ENCODE data around the gene AHDC1.

AHDC1 gene

DNA sequence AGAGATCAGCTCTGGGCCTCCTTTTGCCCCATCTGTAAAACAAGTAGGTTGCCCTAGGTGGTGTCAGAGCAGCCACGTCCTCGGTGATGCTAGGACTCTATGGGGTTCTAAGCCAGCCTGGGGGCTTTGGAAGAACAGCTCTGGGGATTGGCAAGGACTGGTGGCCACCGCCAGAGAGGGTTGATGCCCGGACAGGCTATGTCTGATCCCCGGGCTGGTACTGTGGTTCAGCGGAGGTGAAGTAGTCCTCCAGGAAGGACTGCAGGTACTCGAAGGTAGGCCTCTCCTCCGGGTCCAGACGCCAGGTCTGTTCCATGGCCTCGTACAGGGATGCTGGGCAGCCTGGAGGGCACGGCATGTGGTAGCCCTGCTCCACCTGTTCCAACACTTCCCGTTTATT is 8.8 kb upstream of the AHDC1 start:
- TF ChIP-seq, protein P1, sequence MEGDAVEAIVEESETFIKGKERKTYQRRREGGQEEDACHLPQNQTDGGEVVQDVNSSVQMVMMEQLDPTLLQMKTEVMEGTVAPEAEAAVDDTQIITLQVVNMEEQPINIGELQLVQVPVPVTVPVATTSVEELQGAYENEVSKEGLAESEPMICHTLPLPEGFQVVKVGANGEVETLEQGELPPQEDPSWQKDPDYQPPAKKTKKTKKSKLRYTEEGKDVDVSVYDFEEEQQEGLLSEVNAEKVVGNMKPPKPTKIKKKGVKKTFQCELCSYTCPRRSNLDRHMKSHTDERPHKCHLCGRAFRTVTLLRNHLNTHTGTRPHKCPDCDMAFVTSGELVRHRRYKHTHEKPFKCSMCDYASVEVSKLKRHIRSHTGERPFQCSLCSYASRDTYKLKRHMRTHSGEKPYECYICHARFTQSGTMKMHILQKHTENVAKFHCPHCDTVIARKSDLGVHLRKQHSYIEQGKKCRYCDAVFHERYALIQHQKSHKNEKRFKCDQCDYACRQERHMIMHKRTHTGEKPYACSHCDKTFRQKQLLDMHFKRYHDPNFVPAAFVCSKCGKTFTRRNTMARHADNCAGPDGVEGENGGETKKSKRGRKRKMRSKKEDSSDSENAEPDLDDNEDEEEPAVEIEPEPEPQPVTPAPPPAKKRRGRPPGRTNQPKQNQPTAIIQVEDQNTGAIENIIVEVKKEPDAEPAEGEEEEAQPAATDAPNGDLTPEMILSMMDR (conservative IDR thresholded peaks at IDR 0.05; ENCODE audit: low read depth, low read length) = no peak
- no peak for DNase-seq (ENCODE audit: low read depth)
- H3K4me3 ChIP-seq (ENCODE audit: low read length) = no peak overlapping the region

DNA sequence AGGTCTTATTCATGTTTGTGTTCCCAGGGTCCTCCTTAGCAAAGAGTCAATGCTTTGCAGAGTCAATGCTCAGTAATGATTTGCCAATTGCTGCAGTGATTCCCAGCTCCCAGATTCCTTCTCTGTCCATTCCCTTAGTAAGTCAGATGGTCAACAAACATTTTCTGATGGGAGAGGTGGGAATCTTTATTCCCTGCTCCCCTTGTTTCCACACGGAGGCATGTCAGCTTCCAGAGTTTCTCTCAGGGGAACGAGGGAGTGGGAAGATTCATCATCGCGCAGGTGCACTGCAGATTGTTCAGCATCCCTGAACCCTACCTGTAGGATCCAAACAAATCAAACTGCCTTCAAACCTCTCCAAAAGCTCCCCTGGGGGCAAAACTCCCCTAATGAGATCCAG is 7.5 kb upstream of the AHDC1 start:
- TF ChIP-seq, protein P1 (conservative IDR thresholded peaks at IDR 0.05; ENCODE audit: low read depth, low read length) = no peak
- no peak for DNase-seq (ENCODE audit: low read depth)
- H3K4me3 ChIP-seq (ENCODE audit: low read length) = no peak overlapping the region

DNA sequence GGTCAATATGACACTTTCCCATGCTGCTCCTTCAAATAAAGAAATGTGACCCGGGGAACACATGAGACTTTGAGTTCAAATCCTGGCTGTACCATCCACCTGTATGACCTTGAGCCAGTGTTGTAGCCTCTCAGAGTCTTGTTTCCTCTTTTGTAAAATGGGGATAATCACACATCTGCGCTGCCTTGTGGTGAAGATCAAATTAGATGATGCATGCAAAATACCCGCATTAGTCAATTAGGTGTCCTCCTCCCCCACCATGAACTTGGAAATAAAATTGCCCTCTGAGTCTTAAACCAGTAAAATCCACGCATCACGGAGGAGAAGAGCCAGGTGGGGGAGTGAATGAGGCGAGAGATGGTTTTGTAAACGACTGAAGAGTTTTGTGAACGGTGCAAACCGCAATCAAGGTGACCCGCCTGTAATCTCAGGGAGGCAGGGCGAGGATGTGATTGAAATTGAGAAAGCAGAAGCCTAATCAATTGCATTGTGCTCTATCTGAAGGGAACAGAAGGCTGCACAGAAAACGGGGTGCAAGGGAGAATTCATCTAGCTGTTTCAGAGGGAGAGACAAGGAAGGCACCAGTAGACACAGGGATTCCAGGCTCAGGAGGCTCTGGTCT is 5.8 kb upstream of the AHDC1 start:
- DNase-seq (ENCODE audit: low read depth) = no peak
- TF ChIP-seq, protein P1 (conservative IDR thresholded peaks at IDR 0.05; ENCODE audit: low read depth, low read length) = no peak

DNA sequence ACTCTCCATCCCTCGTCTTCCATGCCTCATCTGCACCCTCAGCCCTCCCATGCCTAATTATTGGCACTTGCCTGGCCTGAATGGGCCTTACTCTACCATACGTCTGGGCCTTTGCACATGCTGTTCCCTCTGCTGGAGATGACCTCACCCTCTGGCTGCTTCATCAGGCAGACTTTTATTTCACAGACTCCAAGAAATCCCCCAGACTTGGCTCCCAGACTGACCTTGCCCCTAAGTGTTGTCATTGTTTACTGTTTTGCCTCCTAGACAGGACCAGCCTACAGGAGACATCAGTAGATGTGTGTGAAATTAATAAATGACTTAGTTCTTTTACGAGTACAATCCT is 5.2 kb upstream of the AHDC1 start:
- H3K4me3 ChIP-seq (ENCODE audit: low read length) = no peak overlapping the region
- TF ChIP-seq, protein P1 (conservative IDR thresholded peaks at IDR 0.05; ENCODE audit: low read depth, low read length) = no peak
- no peak for DNase-seq (ENCODE audit: low read depth)

More for the DNA sequence above, 5.8 kb upstream of the AHDC1 start:
- H3K4me3 ChIP-seq (ENCODE audit: low read length) = no peak overlapping the region

DNA sequence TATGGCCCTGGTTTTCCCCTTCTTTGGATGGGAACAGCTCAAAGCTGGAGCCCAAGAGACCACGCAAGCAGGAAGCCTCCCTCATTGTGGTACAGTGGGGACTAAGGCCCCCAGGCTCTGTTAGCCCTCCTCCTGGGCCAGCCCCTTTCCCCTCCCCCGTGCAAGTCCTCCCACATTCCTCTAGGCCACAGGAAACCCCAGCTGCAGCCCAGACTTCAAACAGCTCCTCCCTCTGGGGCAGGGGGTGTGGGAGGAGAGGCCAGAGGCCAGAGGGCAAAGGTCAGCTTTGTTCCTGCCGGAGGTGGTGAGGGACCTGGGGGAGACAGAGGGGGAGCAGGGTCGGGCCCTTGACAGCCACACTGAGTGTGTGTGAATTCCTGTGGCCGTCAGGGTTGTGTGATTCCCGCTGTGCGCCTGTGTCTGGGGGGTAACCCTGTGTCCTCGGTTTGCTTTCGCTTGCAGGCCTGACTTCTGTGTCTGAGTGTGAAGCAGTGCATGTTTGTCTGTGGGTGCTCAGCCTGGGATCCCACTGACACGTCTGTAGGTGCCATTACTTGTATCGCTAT is 3.4 kb upstream of the AHDC1 start:
- TF ChIP-seq, protein P1 (conservative IDR thresholded peaks at IDR 0.05; ENCODE audit: low read depth, low read length) = no peak
- DNase-seq (ENCODE audit: low read depth) = no peak
- no peak overlapping the region for H3K4me3 ChIP-seq (ENCODE audit: low read length)

DNA sequence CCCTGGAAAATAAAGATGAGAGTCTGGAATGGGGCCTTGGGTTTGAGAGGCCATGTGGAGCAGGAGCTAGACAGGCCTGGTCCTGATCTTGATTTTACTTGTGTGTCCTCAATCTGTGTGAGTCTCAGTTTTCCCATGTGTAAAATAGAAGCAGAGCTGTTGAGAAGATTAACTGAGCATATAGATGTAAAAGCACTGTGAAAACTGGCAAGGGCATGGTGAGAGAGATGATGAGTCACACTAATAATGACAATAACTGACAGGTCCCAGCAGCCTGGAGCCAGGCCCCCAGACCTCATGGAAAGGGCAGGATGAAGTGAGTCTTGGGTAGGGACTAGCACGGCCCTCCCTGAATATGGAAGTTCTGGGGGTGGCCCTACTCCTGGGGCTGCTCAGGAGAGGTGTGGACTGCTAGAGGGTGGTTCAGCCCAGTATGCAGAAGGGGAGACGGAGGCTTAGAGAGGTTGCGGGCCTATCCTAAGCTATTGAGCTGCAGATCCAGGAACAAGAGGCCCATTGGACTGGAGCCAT is 2.8 kb upstream of the AHDC1 start:
- DNase-seq (ENCODE audit: low read depth) = no peak
- no peak overlapping the region for H3K4me3 ChIP-seq (ENCODE audit: low read length)
- TF ChIP-seq, protein P1 (conservative IDR thresholded peaks at IDR 0.05; ENCODE audit: low read depth, low read length) = no peak
